ENCODE results near the gene RPRD1A. TPM values are rescaled to one million over a fixed set of nuclear protein-coding genes. Genes with fewer than 3 reads are reported as not detected.

RPRD1A gene
- total and polyA plus RNA-seq, 9 of the 15 experiments (the other 6 are each of a cell fraction or from before 2014, with no cell fraction given) = 30.2 to 142 (median 66.0) TPM

DNA sequence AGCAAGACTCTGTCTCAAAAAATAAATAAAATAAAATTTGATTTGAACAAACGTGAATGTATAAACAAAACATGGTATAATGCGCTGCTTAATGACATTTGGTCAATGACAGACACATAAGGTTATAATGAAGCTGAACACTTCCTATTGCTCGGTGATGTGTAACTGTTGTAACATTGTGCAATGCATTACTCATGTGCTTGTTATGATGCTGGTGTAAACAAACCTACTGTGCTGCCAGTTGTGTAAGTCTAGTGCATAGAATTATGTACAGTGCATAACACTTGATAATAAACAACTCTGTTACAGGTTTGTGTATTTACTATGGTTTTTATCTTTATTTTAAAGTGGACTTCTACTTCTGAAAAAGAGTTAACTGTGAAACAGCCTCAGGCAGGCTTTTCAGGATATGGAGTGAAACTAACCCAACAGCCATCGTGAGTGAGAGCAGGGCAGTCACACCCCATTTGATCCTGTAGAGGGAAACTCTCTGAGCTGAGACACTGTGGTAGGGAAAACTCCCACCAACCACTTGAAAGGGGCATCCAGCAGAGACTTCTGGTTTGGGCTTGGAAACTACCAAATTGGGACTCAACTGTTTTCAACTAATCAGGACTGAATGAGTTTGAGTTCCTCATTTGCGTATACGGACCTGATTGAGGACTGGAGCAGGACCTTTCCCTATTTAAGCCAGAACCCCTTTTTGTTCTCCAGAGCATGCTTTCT lies 8.7 kb upstream of the RPRD1A start (continued):
- TF ChIP-seq TRIM24 (IDR thresholded peaks at IDR 0.05) (peak; percentile 89 to 94), HNRNPUL1 (IDR thresholded peaks at IDR 0.05; ENCODE audit: low read length) (no peak), FOXJ2 (tag; IDR thresholded peaks at IDR 0.05) (peak; percentile 53), CEBPG (CRISPR knock-in tag; IDR thresholded peaks at IDR 0.05) (peak; percentile 91), CEBPG (tag; conservative IDR thresholded peaks at IDR 0.05 in 1 of 2, IDR thresholded peaks at IDR 0.05 in 1 of 2) (peak; percentile 94 to 98), TOE1 (IDR thresholded peaks at IDR 0.05; ENCODE audit: borderline replicate concordance) (no peak), TOE1 (CRISPR knock-in tag; IDR thresholded peaks at IDR 0.05; ENCODE audit: borderline replicate concordance, low read depth) (no peak), PTRF (tag; IDR thresholded peaks at IDR 0.05) (no peak), ZNF217 (CRISPR knock-in tag; IDR thresholded peaks at IDR 0.05) (no peak), U2AF2 (optimal IDR thresholded peaks at IDR 0.05; ENCODE audit: low read depth, low read length) (no peak), STAT6 (CRISPR knock-in tag; IDR thresholded peaks at IDR 0.05) (no peak), ZKSCAN1 (IDR thresholded peaks at IDR 0.05; ENCODE audit: low read depth, low read length) (peak; percentile 13; the same call in 1 of the 2 replicates), SLC30A9 (CRISPR knock-in tag; IDR thresholded peaks at IDR 0.05) (no peak), ZNF644 (tag; IDR thresholded peaks at IDR 0.05; ENCODE audit: low read depth) (no peak), JUND (IDR thresholded peaks at IDR 0.05; ENCODE audit: borderline replicate concordance, low read depth, low read length) (peak; percentile 56; the same call in 1 of the 2 replicates), JUND (tag; IDR thresholded peaks at IDR 0.05; ENCODE audit: borderline replicate concordance, low read depth, low read length) (peak; percentile 33; the same call in 1 of the 3 replicates)
- TF ChIP-seq, protein P1, sequence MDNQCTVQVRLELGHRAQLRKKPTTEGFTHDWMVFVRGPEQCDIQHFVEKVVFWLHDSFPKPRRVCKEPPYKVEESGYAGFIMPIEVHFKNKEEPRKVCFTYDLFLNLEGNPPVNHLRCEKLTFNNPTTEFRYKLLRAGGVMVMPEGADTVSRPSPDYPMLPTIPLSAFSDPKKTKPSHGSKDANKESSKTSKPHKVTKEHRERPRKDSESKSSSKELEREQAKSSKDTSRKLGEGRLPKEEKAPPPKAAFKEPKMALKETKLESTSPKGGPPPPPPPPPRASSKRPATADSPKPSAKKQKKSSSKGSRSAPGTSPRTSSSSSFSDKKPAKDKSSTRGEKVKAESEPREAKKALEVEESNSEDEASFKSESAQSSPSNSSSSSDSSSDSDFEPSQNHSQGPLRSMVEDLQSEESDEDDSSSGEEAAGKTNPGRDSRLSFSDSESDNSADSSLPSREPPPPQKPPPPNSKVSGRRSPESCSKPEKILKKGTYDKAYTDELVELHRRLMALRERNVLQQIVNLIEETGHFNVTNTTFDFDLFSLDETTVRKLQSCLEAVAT (IDR thresholded peaks at IDR 0.05) = peak in 1 of 2 experiments; percentile 51; a peak in 1 of 4 replicates
- TF ChIP-seq, protein P2, sequence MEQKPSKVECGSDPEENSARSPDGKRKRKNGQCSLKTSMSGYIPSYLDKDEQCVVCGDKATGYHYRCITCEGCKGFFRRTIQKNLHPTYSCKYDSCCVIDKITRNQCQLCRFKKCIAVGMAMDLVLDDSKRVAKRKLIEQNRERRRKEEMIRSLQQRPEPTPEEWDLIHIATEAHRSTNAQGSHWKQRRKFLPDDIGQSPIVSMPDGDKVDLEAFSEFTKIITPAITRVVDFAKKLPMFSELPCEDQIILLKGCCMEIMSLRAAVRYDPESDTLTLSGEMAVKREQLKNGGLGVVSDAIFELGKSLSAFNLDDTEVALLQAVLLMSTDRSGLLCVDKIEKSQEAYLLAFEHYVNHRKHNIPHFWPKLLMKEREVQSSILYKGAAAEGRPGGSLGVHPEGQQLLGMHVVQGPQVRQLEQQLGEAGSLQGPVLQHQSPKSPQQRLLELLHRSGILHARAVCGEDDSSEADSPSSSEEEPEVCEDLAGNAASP (IDR thresholded peaks at IDR 0.05) = no peak
- TF ChIP-seq, protein P3, sequence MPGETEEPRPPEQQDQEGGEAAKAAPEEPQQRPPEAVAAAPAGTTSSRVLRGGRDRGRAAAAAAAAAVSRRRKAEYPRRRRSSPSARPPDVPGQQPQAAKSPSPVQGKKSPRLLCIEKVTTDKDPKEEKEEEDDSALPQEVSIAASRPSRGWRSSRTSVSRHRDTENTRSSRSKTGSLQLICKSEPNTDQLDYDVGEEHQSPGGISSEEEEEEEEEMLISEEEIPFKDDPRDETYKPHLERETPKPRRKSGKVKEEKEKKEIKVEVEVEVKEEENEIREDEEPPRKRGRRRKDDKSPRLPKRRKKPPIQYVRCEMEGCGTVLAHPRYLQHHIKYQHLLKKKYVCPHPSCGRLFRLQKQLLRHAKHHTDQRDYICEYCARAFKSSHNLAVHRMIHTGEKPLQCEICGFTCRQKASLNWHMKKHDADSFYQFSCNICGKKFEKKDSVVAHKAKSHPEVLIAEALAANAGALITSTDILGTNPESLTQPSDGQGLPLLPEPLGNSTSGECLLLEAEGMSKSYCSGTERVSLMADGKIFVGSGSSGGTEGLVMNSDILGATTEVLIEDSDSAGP (CRISPR knock-in tag; IDR thresholded peaks at IDR 0.05) = no peak
- TF ChIP-seq, protein P4, sequence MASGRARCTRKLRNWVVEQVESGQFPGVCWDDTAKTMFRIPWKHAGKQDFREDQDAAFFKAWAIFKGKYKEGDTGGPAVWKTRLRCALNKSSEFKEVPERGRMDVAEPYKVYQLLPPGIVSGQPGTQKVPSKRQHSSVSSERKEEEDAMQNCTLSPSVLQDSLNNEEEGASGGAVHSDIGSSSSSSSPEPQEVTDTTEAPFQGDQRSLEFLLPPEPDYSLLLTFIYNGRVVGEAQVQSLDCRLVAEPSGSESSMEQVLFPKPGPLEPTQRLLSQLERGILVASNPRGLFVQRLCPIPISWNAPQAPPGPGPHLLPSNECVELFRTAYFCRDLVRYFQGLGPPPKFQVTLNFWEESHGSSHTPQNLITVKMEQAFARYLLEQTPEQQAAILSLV (tag; IDR thresholded peaks at IDR 0.05) = peak; percentile 86
